Measurements from ENCODE around the gene TPGS2. TPM values are rescaled to one million over a fixed set of nuclear protein-coding genes. Genes with fewer than 3 reads are reported as not detected.
"Not testable (repeated sequence)": the region's sequence is repeated elsewhere in the genome, so short reads cannot be mapped to it uniquely, and the experiment has no call there.

TPGS2 gene, protein sequence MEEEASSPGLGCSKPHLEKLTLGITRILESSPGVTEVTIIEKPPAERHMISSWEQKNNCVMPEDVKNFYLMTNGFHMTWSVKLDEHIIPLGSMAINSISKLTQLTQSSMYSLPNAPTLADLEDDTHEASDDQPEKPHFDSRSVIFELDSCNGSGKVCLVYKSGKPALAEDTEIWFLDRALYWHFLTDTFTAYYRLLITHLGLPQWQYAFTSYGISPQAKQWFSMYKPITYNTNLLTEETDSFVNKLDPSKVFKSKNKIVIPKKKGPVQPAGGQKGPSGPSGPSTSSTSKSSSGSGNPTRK
- total RNA-seq (ENCODE audit: insufficient read depth, low replicate concordance): 68.4 TPM

DNA sequence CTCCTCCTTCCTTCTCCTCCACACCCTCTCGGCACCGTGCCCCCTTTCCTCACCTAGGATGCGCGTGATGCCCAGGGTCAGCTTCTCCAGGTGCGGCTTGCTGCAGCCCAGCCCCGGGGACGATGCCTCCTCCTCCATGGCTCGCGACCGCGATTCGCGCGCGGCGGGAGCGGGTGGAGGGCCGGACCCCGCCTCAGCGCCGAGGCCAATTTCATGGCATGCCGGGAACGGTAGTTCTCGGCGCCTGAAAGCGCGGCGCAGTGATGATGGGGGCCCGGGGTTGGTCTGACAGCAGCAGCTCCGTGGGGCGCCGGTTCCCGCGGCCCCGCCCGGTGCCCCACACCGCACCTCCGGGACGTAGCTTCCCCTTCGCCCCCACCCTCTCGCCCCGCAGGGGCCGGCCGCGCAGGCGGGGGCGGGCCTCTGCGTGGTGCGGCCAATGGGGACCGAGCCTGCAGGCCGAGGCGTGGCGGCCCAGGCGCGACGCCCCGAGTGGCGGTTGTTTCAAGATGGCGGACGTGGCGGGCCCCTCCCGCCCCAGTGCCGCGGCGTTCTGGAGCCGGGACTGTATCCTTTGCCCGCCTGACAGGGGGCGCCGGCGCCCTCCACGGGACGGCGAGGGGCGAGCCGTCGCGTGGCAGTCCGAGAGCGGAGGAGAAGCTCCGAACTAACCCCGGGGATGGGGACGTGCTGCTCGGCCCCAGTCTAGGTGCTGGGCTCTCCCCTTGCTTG, at the start of gene TPGS2, which contains the start of gene KIAA1328:
Gene TPGS2 (minus strand): TSS at position 373 of the 732 bp plus-strand sequence. CDS start 235 bp downstream, at position 138.
Gene KIAA1328 (plus strand): TSS at position 498 of the 732 bp plus-strand sequence. CDS start 12 bp downstream, at position 510.
- peak; percentile 95 for DNase-seq (ENCODE audit: low spot score)

GRCh38 chr18:36873826-36874225, 45.0 kb upstream of the TPGS2 start:
- DNase-seq (ENCODE audit: low spot score): not testable (repeated sequence)

- no peak for DNase-seq (ENCODE audit: low spot score)
Measured at GRCh38 chr18:36872329-36872728, 43.5 kb upstream of the TPGS2 start.

DNA sequence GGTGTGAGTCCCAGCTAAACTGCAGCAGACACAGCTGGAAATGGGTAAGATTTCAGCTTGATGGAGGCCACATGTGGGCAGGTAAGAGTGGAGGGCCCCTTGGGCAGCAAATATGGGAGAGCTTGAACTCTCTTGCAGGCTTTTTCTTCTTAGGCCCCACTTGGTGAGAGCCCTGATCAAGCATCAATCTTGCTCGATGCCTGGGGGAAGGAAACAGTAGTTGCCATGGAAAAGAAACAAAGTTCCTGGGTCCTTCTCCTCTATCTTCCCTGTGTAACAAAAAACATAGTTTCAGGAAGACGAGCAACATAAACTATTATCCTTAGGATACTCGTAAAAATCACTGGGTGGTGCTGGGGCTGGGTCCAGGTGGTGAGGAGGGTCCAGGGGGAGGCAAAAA, 43.0 kb upstream of the TPGS2 start:
- DNase-seq (ENCODE audit: low spot score): no peak

GRCh38 chr18:36867056-36867455, 38.3 kb upstream of the TPGS2 start:
- no peak for DNase-seq (ENCODE audit: low spot score)

DNA sequence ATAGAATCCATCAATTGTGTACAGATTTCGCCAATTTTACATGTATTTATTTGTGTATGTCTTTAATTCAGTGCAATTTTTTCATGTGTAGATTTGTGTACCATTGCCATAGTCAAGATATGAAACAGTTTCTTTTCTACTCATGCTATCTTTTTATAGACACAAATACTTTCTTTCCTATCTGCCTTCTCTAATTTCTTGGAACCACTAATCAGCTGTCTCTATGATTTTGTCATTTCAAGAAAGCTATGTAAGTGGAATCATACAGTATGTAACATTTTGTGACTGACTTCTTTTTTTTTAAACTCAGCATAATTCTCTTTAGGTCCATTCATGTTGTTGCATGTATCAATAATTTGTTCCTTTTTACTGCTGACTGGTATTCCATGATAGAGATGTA, 33.4 kb upstream of the TPGS2 start:
- no peak for DNase-seq (ENCODE audit: low spot score)

DNA sequence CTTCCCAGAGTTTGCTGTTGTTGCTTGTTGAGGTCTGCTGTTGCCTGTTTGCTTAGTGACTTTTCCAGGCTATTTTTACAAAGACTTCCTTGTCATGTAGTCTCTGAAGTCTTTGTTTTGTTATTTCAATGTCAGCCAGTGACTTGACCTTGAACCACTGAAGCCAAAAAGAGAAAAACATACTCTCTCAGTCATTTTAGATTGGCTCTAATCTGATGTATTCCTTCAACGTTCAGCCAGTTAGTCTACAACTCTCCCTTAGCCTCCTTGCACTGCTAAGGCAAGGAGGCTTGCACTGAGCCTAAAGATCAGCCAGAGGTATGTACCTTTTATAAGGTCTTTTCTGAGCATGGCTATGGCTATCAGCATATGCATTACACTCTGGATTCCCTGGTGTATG, 28.0 kb upstream of the TPGS2 start:
- DNase-seq (ENCODE audit: low spot score): no peak

GRCh38 chr18:36851202-36851590, 22.4 kb upstream of the TPGS2 start:
- DNase-seq (ENCODE audit: low spot score): no peak

GRCh38 chr18:36850527-36851201, 21.9 kb upstream of the TPGS2 start:
- DNase-seq (ENCODE audit: low spot score): no peak

GRCh38 chr18:36849288-36850006, 20.6 kb upstream of the TPGS2 start:
- peak; percentile 12 for DNase-seq (ENCODE audit: low spot score)

DNA sequence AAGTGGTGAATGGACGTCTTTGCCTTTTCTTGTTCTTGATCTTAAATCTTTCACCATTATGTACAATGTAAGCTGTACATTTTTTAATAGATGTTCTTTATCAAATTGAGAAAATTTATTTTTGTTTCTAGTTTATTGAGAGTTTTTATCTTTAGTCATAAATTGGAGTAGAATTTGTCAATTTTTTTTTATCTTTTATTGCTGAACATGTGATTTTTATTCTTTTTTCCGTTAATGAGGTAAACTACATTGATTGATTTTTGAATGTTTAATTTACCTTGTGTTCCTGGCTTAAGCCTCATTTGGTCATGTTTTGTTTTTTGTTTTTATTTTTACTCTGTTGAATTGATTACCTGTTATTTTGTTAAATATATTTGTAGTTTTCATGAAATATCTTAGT, 19.8 kb upstream of the TPGS2 start:
- no peak for DNase-seq (ENCODE audit: low spot score)

DNA sequence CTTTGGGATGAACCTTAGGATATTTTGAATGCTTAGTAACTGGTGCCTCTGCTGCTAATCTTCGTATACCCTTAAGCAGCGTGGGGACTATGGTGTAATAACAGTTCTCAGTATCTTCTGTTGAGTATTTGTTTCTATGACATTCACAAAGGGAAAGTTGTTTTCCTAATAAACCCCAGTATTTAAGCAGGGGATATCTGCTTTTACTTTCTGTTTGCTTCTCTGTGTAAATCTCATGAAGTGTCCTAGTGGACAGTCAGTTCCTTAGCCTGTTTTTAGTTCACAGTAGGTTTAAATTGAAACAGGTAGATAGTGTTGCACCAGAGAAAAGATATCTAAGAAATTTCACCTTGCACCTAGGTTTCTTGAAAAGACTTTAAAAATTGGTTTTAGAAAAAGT, 15.0 kb upstream of the TPGS2 start:
- DNase-seq (ENCODE audit: low spot score): no peak

- no peak for DNase-seq (ENCODE audit: low spot score)
Measured at GRCh38 chr18:36843199-36843598, 14.4 kb upstream of the TPGS2 start.

DNA sequence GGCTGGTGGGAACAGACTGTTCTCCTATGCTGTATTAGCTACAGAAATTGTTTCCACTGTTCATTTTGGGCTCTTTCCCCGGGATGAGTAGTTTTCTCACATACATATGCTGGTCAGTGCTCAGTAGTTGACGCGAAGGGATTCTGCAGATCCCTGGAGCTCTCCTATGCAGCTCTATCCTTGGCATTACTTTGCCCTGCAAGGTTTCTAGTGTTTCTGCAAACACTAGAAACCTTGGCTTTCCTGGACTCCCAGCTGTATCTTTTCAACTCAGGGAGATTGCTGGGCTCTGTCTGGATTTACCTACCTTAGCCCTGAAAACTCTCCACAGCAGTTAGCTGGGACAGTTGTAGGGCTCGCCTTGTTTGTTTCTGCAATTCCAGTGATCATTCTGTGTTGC, 11.0 kb upstream of the TPGS2 start:
- no peak for DNase-seq (ENCODE audit: low spot score)

DNA sequence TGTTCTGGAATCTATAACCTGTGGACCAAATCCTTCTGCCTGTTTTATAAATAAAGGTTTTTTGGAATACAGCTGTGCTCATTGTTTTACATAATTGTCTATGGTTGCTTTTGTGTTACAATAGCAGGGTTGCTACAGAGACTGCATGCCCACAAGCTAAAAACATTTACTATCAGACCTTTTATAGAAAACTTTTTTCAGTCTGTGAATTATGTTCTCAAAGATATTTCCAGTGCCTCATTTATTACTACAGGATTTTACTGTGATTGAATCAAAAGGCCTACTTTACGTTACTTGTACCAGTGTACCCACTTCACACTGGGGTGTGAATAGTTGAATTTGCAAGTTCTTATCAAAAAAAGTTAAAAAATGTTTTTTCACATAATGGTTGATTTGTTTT, 7.1 kb upstream of the TPGS2 start:
- DNase-seq (ENCODE audit: low spot score): no peak

DNA sequence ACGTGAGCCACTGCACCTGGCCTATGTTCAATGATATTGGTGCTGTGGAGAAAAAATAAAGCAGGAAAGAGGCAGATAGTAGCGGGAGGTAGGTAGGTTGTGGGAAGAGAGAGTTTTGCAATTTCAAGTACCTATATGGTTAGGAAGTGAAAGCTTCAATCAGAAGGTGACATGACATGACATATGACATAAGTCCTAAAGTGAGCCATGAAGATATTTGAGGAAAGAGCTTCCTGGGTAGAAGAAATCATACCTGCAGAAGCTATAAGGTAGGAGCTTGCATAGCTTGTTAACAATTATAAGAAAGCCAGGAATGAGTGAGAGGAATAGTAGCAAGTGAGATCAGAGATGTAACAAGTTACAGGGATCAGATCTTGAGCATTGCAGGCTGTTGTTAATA, 4.3 kb upstream of the TPGS2 start:
- DNase-seq (ENCODE audit: low spot score): no peak

GRCh38 chr18:36831139-36831538, 2.3 kb upstream of the TPGS2 start:
- DNase-seq (ENCODE audit: low spot score): no peak

GRCh38 chr18:36830158-36830495, 1.3 kb upstream of the TPGS2 start:
- no peak for DNase-seq (ENCODE audit: low spot score)

DNA sequence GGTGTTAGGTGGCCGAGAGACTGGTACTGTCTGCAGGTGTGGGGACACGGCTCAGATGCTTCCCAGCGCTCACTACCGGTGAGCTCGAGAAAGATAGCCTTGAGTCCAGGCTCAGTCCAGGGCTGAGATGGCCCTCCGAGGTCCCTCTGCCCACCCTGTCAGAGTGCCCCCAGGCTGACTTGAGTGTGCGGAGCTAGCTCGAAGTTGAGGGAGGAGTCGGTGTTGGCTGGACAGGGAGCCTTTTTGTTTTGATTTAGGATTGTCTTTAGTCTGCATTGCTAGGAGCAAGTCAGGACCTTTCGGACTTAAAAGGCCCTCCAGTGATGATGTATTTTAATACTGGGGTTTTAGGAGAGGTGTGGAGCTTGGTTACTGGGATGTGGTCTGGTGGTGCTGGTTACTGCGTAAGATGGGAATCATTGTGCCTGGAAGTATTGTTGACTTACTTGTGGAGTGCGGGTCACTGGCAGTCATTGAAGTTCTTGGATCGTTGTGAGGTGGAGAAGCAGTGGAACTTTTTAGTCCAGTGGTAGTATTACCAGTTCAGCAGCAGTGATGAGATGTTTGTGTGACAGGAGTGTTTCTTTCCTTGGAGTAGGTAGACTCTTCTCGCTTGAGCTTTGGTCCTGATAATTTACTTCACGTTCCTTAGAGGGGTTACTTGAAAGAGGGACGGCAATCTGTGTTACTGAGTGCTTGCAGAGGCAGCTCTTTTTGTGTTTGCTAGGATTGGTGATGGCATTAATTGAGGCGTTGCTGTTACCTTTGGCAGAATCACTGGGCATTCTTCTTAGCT, 758 bp upstream of the TPGS2 start:
- no peak for DNase-seq (ENCODE audit: low spot score)

DNA sequence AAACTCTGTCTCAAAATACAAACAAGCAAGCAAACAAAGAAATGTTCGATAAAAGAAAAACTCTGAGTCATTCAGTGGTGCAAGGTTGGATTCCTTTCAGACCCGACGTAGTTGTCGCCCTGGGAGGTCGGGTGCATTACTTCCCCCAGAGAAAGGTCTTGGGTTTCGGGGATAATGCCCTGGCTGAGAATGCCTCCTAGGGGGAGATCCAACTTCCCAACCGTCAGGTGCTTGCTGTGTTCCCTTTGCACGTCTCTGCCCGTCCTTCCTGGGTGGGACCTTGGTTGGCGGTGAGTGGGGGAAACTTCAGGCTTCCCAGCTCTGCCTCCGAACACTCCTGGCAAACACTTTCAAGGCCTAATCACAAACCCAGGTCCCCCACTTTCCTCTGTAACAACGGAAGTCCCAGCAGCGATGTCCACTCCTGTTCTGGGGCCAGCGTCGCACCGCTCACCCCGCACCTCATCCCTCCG, 609 bp downstream of the TPGS2 start:
- no peak for DNase-seq (ENCODE audit: low spot score)

DNA sequence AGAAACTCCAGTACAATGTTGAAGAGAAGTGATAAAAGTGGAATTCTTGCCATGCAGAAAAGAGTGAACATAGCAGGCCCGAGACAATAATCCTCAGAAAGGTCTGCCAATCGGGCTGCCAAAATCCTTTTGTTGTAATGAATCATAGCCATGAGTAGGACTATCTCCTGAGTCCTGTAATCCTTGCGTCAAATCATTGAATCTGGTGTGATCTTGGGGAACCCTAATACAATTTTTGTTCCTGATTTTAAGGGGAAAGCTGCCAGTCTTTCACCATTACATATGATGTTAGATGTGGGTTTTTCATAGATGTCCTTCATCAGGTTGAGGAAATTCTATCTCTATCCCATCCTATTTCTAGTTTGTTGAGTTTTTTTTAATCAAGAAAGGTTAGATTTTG, 2.2 kb downstream of the TPGS2 start:
- no peak for DNase-seq (ENCODE audit: low spot score)

Measured in umbilical cord (tissue), 2 donors.